Spleen (tissue), 11 donors: ENCODE data around the gene SUMF1. TPM values are rescaled to one million over a fixed set of nuclear protein-coding genes. Genes with fewer than 3 reads are reported as not detected.

Source experiments
- DNase-seq: peaks from one replicate; pipeline ENCODE4 v3.0.0-alpha.2; 2020
- H3K27ac ChIP-seq, 8 donors: fragments of 200-600 bp; sonication (generic) in 7 of 8; 1 replicate in 4 of 8; 2 replicates in 4 of 8; pipeline versions ENCODE4 v1.5.0 to v1.8.0; 2016 to 2021; ENCODE audit warnings: inconsistent platforms in 4 of 8, mild to moderate bottlenecking in 4 of 8, moderate library complexity in 1 of 8
- H3K27me3 ChIP-seq, 7 donors: fragments of 200-600 bp; sonication (generic) in 6 of 7; replicated peaks in 1 of 7; 1 replicate in 4 of 7; 2 replicates in 3 of 7; pipeline versions ENCODE4 v1.5.0 to v1.8.0; 2016 to 2021; ENCODE audit warnings: inconsistent platforms in 3 of 7, mild to moderate bottlenecking in 1 of 7
- H3K36me3 ChIP-seq, 6 donors: fragments of 200-600 bp; sonication (generic) in 5 of 6; 1 replicate in 4 of 6; 2 replicates in 2 of 6; pipeline versions ENCODE4 v1.5.0 to v1.8.0; 2016 to 2021; ENCODE audit warnings: inconsistent platforms in 2 of 6
- H3K4me1 ChIP-seq, 6 donors: fragments of 200-600 bp; sonication (generic) in 5 of 6; 1 replicate in 3 of 6; 2 replicates in 3 of 6; pipeline versions ENCODE4 v1.5.0 to v1.8.0; 2016 to 2021; ENCODE audit warnings: inconsistent platforms in 3 of 6
- H3K4me3 ChIP-seq, 8 donors: fragments of 200-600 bp; sonication (generic) in 7 of 8; 1 replicate in 4 of 8; 2 replicates in 4 of 8; pipeline versions ENCODE4 v1.5.0 to v1.8.0; 2016 to 2021; ENCODE audit warnings: inconsistent platforms in 4 of 8, mild to moderate bottlenecking in 4 of 8, moderate library complexity in 2 of 8
- H3K9me3 ChIP-seq, 8 donors: fragments of 200-600 bp; sonication (generic) in 7 of 8; 1 replicate in 4 of 8; 2 replicates in 4 of 8; pipeline versions ENCODE4 v1.5.0 to v1.8.0; 2016 to 2021; ENCODE audit warnings: inconsistent platforms in 4 of 8
- POLR2A ChIP-seq, 3 donors: fragments of 450-650 bp; IDR thresholded peaks; one replicate each; pipeline ENCODE4 v1.5.1; 2017; ENCODE audit warnings: antibody characterized with exemption in 3 of 3, mild to moderate bottlenecking in 1 of 3
- POLR2AphosphoS5 ChIP-seq, 3 donors: sonication (generic); formaldehyde crosslinking; IDR thresholded peaks; one replicate each; pipeline ENCODE4 v1.5.1; 2017; ENCODE audit warnings: antibody characterized with exemption in 3 of 3
- WGBS, 5 donors: extraction: QIAGEN DNeasy Blood & Tissue Kit in 3 of 5; methylation state at CpG; one replicate each; pipeline versions ENCODE4 v1.1.5 to v1.1.7; 2013 to 2018; 5-methylcytosine and 5-hydroxymethylcytosine counted together
- intact Hi-C: fragments of 100-400 bp; cut with DNase I; formaldehyde crosslinking; loops from one replicate; pipeline ENCODE4 v1.15.0; 2023; ENCODE audit warnings: low total_unique reads
- polyA plus RNA-seq, 3 donors: library from polyadenylated mRNA; stranded (reverse); fragments of 200-250 nt; gene quantifications; one replicate each; pipeline ENCODE4 v1.2.1, GENCODE V29; 2013
- total RNA-seq, 7 donors: library from RNA; depleted of rRNA in 3 of 7; stranded (reverse); fragments of >200 nt in 3 of 7; fragmentation: NEBNext Ultra II Directional in 4 of 7; extraction: Animal tissue kit (Norgen Biotek cat#: 25700) in 4 of 7; gene quantifications; one replicate each; pipeline versions ENCODE4 v1.1.0 to v1.2.1, GENCODE V29; 2016 to 2021
- TF ChIP-seq, protein P1 (sequence below), 11 experiments: fragments of 200-600 bp in 7 of 11; fragments of 450-650 bp in 4 of 11; sonication (generic) in 4 of 11; IDR thresholded peaks in 8 of 11; conservative IDR thresholded peaks in 3 of 11; 1 replicate in 7 of 11; 2 replicates in 4 of 11; pipeline versions ENCODE4 v1.4.0 to v1.8.0; 2016 to 2021; ENCODE audit warnings: antibody characterized with exemption in 11 of 11, inconsistent platforms in 4 of 11, mild to moderate bottlenecking in 1 of 11
- donor health status: healthy with polysubstance abuse.
- donor health status: DM: no; HTN: no; CAD: no; lungs with moderate emphysema.
- donor health status: DM: no; HTN: no; CAD: no.
- donor health status: Bipolar disorder and iron deficiency.
- donor health status: healthy.
- donor health status: DM: no; HTN: no; CAD: no.
- donor health status: DM: yes; HTN: yes; CAD: no.

The SUMF1 gene
- total and polyA plus RNA-seq, 10 donors: 6.3 to 53.0 (median 33.9) TPM

DNA sequence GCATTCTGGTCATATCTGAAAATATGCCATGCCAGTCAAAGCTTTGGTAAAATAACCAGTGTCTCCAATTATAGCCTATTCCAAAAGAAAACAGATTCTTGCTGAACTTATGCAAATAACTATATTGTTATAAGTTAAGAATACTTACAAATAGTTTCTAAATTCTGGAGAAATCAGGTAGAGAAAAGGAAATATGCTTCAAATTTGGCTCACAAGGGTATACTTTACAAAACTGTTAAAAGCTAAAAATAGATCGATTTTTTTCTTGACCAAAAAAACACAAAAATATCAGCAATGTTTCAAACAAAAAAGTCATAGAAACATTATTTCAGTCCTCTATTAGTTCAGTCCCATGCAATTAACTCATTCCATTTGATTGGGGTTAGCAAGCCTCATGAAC lies 140.2 kb downstream of the SUMF1 start:
- peaks cover 0 to 10% (median 4%) of the 10 kb centered on the region in 6 donors for H3K4me1 ChIP-seq
- no peak overlapping the region for H3K4me3 ChIP-seq
- DNase-seq: no peak
- peaks cover 0 to 45% (median 38%) of the 10 kb centered on the region in 8 donors for H3K9me3 ChIP-seq
- H3K27me3 ChIP-seq: no peaks in the 10 kb centered on the region
- TF ChIP-seq, protein P1, sequence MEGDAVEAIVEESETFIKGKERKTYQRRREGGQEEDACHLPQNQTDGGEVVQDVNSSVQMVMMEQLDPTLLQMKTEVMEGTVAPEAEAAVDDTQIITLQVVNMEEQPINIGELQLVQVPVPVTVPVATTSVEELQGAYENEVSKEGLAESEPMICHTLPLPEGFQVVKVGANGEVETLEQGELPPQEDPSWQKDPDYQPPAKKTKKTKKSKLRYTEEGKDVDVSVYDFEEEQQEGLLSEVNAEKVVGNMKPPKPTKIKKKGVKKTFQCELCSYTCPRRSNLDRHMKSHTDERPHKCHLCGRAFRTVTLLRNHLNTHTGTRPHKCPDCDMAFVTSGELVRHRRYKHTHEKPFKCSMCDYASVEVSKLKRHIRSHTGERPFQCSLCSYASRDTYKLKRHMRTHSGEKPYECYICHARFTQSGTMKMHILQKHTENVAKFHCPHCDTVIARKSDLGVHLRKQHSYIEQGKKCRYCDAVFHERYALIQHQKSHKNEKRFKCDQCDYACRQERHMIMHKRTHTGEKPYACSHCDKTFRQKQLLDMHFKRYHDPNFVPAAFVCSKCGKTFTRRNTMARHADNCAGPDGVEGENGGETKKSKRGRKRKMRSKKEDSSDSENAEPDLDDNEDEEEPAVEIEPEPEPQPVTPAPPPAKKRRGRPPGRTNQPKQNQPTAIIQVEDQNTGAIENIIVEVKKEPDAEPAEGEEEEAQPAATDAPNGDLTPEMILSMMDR (IDR thresholded peaks at IDR 0.05 in 8 of 11, conservative IDR thresholded peaks at IDR 0.05 in 3 of 11): no peak
- TF ChIP-seq POLR2A (IDR thresholded peaks at IDR 0.05) (no peak), POLR2AphosphoS5 (IDR thresholded peaks at IDR 0.05) (no peak)
- 89 to 98% (median 96%) methylated on average over 1 of the region's 1 CpG for WGBS, 5 donors
- peaks cover 0 to 8% (median 0%) of the 10 kb centered on the region in 6 donors for H3K36me3 ChIP-seq
- intact Hi-C loops: no loop called here
- H3K27ac ChIP-seq: no peak overlapping the region

GRCh38 chr3:4323246-4324027 lies 143.6 kb downstream of the SUMF1 start:
- Histone ChIP-seq H3K4me1 (peaks cover 0 to 20% (median 4%) of the 10 kb centered on the region in 6 donors), H3K36me3 (peaks cover 0 to under 1% (median 0%) of the 10 kb centered on the region in 6 donors), H3K27ac (peak overlapping the region in 2 of 8 donors; percentile 4 to 16), H3K4me3 (no peak overlapping the region), H3K27me3 (no peaks in the 10 kb centered on the region), H3K9me3 (peaks cover 0 to 22% (median 18%) of the 10 kb centered on the region in 8 donors)
- WGBS, 5 donors: 78 to 84% (median 83%) methylated on average over 3 of the region's 3 CpGs
- TF ChIP-seq POLR2AphosphoS5 (IDR thresholded peaks at IDR 0.05) (no peak), POLR2A (IDR thresholded peaks at IDR 0.05) (no peak)
- TF ChIP-seq, protein P1 (IDR thresholded peaks at IDR 0.05 in 8 of 11, conservative IDR thresholded peaks at IDR 0.05 in 3 of 11): no peak
- DNase-seq: no peak
- intact Hi-C loops: no loop called here

DNA sequence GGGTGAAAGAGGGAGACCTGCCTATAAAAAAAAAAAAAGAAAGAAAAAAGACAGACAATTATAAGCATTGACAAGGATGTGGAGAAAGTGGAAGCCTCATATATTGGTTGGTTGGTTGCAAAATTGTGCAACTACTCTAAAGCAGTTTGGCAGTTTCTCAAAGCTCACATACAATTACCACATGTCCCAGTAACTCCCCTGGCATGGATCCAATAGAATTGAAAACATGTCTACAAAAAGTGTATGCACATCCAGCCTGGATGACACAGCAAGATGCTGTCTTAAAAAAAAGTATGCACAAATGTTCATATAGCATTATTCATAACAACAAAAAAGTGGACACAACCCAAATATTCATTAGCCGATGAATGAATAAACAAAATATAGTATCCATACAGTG lies 144.4 kb downstream of the SUMF1 start:
- Histone ChIP-seq H3K9me3 (peaks cover 0 to 14% (median 12%) of the 10 kb centered on the region in 8 donors), H3K4me3 (no peak overlapping the region), H3K36me3 (peaks cover 0 to 4% (median 0%) of the 10 kb centered on the region in 6 donors), H3K27ac (peak overlapping the region in 1 of 8 donors; percentile 18), H3K27me3 (no peaks in the 10 kb centered on the region), H3K4me1 (peaks cover 0 to 20% (median 4%) of the 10 kb centered on the region in 6 donors)
- TF ChIP-seq, protein P1 (IDR thresholded peaks at IDR 0.05 in 8 of 11, conservative IDR thresholded peaks at IDR 0.05 in 3 of 11): no peak
- TF ChIP-seq POLR2A (IDR thresholded peaks at IDR 0.05): no peak
- TF ChIP-seq POLR2AphosphoS5 (IDR thresholded peaks at IDR 0.05): peak in 1 of 3 donors; percentile 8
- intact Hi-C loops: no loop called here
- WGBS, 5 donors: 89 to 98% (median 97%) methylated on average over 1 of the region's 1 CpG
- DNase-seq: no peak

DNA sequence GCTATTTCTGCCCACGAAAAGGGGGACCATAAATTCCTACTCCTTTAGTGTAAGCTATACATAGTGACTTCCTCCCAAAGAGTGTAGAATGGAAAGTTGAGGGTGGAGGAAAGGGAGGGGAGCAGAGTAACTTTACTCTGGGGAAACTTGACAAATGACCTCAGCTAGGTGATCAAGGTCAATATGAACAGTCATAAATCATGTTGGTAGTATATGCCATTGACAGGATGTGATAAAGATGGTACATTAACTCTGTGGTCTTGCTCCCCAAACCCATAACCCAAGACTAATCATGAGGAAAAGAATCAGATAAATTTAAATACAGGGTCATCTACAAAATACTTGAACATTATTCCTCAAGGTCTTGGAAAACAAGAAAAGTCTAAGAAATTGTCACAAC lies 145.3 kb downstream of the SUMF1 start:
- DNase-seq: no peak
- H3K4me3 ChIP-seq: no peak overlapping the region
- no peaks in the 10 kb centered on the region for H3K27me3 ChIP-seq
- H3K9me3 ChIP-seq: peaks cover 0 to 5% (median 3%) of the 10 kb centered on the region in 8 donors
- WGBS, 5 donors: 69 to 77% (median 70%) methylated on average over 1 of the region's 1 CpG
- no peak overlapping the region for H3K27ac ChIP-seq
- H3K36me3 ChIP-seq: peaks cover 0 to 14% (median 3%) of the 10 kb centered on the region in 6 donors
- TF ChIP-seq POLR2AphosphoS5 (IDR thresholded peaks at IDR 0.05) (no peak), POLR2A (IDR thresholded peaks at IDR 0.05) (no peak)
- TF ChIP-seq, protein P1 (IDR thresholded peaks at IDR 0.05 in 8 of 11, conservative IDR thresholded peaks at IDR 0.05 in 3 of 11): no peak
- peaks cover 0 to 20% (median 4%) of the 10 kb centered on the region in 6 donors for H3K4me1 ChIP-seq
- intact Hi-C loops: no loop called here
